ENCODE results near the gene FAM20C.

DNA sequence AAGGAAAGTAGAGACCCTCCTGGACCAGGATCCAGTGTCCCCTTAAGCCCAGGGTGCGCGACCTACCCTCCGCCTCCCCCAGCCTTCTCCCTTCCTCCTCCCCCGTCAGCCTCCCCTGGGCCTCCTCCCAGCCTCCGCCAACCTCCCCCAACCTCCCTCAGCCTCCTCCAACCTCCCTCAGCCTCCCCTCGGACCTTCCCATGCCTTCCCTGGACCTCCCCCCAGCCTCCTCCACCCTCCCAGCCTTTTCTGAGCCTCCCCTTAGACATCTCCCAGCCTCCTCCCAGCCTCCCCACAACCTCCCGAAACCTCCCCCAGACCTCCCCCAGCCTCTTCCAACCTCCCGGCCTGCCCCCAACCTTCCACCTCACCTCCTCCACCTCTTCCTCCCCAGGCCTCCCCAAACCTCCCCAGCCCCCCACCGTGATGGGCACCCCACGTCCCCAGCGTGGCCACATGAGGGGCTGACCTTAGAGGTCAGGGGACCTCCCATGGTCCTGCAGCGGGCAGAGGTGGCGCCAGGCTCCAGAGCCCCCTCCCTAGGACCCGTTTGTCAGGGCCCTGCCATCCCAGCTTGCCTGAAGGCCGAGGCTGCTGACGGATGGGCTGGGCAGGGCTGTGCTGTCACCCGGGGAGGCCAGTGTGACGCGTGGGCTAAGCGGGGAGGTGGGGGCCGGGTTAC, 18.8 kb downstream of the FAM20C start:
- TF ChIP-seq, protein P1, sequence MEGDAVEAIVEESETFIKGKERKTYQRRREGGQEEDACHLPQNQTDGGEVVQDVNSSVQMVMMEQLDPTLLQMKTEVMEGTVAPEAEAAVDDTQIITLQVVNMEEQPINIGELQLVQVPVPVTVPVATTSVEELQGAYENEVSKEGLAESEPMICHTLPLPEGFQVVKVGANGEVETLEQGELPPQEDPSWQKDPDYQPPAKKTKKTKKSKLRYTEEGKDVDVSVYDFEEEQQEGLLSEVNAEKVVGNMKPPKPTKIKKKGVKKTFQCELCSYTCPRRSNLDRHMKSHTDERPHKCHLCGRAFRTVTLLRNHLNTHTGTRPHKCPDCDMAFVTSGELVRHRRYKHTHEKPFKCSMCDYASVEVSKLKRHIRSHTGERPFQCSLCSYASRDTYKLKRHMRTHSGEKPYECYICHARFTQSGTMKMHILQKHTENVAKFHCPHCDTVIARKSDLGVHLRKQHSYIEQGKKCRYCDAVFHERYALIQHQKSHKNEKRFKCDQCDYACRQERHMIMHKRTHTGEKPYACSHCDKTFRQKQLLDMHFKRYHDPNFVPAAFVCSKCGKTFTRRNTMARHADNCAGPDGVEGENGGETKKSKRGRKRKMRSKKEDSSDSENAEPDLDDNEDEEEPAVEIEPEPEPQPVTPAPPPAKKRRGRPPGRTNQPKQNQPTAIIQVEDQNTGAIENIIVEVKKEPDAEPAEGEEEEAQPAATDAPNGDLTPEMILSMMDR (IDR thresholded peaks at IDR 0.05), result no peak
- TF ChIP-seq POLR2A (IDR thresholded peaks at IDR 0.05), result no peak
